HG03442 (cell line): ENCODE data around the gene TTC9B.

Experiments
- ATAC-seq: cut with Tn5 transposase; IDR thresholded peaks from one replicate; pipeline ENCODE4 v1.9.1; 2021; ENCODE audit warnings: mild to moderate bottlenecking, moderate library complexity; ENCODE audit not compliant: unreplicated experiment

TTC9B gene

GRCh38 chr19:40249201-40249600 is 31.0 kb upstream of the TTC9B start:
- ATAC-seq = no peak

GRCh38 chr19:40247735-40248262 is 29.6 kb upstream of the TTC9B start:
- ATAC-seq = no peak

- no peak for ATAC-seq
Measured at GRCh38 chr19:40247178-40247577, 29.0 kb upstream of the TTC9B start.

DNA sequence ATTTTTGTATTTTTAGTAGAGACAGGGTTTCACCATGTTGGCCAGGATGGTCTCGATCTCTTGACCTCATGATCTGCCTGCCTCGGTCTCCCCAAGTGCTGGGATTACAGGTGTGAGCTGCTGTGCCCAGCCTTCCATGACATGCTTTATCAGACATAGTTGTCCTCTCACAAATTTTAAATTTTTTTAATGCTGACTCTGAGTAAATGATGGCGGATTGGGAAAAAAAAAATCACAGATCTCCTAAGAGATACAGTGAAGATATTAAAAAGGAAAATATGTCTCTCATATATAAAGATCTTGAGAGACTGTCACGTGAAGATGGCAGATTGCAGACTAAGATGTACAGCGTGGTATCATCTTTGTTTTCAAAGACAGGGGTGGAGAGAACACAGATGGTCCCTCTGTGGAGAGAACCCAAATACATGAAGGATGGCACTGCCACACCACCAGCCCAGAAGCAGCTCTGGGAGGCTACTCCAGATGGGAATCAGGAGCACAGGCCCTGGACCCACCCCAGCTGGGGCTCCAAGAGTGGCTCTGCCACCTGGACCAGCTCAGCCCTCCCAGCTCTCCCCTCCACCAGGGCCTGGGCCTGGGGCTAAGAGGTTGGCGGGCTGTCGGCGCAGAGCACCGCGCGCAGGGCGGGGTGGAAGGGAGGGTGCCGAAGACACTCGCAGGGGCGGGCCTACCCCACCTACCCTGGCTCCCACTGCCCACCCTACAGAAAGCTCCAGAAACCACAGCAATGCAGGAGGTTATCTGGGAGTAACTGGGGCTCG is 28.3 kb upstream of the TTC9B start:
- no peak for ATAC-seq

GRCh38 chr19:40245506-40246128 is 27.4 kb upstream of the TTC9B start:
- no peak for ATAC-seq

DNA sequence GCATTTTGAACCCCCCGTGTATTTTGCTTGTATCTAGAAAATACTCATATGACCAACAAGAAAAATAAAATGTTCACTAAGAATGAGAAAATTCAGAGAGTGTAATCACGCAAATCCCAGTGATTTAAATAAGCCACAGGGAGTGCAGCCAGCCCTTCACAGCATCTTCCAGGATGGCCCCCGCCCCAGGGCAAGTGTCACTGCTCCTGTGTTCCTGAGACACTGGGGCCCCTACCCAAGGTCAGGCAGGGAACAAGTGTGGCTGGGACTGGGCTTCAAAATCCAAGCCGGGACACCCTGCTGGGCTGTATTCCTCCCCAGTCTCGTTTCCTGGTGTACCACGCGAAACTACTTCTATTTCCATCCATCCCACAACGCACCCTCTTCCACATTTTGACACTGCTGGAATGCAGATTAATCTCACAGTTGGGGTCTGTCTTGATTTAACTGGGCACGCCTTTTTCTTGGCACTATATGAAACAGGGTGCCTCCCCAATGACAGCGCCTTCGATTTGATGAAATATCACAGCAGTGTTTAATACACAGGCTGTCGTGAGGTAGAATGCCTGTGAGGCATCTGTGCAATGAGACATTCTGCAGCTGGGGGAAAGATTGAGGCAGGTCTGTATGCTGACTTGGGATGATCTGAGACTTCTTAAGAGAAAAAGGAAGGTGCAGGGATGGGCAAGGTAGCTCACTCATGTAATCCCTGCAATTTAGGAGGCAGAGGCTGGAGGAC is 26.6 kb upstream of the TTC9B start:
- ATAC-seq = no peak

GRCh38 chr19:40243181-40243580 is 25.0 kb upstream of the TTC9B start:
- no peak for ATAC-seq

- no peak for ATAC-seq
Measured at GRCh38 chr19:40242480-40242879, 24.3 kb upstream of the TTC9B start.

DNA sequence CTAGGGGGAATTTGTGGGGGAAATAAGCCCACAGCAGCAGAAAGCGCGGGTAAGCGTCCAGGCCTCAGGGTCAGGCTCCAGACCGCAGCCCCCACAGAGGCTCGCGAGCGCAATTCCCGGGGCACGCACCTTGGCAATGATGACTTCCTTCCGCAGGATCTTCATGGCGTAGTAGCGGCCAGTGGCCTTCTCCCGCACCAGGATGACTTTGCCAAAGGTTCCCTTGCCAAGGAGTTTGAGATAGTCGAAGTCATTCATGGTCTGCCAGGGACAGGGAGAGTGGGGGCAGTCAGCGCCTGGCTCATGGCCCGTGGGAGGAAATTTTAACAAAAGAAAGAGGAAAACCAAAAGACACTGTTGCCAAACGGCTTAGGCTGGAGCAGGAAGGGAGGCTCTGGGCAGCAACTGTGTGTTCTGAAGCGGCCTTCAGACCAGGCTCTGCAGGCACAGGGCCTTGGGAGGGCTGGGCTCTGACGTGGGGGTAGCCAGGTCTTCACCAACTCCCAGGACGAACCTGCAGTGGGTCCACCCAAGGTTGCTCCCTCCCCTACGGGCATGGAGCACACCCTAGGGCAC is 23.7 kb upstream of the TTC9B start:
- ATAC-seq = no peak

DNA sequence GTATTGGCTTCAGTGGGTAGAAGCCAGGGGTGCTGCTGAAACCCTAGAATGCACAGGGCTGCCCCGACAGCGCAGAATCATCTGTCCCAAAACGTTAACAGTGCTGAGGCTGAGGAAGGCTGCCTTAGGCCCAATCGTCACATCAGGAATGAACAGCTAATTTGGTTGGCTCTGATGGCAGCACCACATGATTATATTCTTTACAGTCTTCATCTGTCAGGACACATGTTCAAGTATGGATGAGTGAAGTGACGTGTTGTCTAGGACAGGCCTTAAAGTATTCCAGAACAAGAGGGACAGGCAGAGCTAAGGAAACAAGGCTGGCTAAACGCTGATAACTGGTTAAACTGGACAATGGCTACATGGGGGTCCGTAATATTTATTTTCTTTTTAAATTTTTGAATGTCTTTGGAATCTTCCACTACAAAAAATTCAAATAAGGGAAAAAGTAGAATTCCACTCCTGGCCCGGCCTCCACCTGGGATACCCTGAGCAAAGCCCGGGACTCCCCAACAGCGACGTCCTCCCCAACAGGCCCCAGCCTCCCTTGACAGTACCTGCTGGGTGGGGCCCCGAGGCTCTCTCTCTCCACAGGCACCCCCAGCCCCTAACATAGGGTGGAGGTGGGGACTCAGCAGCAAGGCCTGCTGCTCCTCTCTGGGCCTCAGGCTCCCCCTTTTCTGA is 23.1 kb upstream of the TTC9B start:
- no peak for ATAC-seq

DNA sequence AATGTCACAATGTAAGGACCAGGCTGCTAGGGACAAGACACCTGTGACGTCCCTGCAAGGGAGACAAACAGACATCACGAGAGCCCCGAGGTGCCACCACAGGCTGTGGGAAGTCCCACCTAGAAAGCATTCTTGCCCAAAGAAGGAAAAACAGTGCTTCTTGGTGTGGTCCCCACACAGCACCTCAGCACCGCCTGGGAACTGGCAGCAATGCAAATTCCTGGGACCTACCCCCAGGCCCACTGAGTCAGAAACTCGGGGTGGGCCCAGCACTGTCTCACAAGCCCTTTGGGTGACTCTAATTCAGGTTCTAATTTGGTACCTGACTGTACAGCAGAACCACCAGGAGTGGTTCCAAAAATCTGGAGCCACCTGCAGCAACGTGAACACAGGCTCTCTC is 22.1 kb upstream of the TTC9B start:
- ATAC-seq = no peak

DNA sequence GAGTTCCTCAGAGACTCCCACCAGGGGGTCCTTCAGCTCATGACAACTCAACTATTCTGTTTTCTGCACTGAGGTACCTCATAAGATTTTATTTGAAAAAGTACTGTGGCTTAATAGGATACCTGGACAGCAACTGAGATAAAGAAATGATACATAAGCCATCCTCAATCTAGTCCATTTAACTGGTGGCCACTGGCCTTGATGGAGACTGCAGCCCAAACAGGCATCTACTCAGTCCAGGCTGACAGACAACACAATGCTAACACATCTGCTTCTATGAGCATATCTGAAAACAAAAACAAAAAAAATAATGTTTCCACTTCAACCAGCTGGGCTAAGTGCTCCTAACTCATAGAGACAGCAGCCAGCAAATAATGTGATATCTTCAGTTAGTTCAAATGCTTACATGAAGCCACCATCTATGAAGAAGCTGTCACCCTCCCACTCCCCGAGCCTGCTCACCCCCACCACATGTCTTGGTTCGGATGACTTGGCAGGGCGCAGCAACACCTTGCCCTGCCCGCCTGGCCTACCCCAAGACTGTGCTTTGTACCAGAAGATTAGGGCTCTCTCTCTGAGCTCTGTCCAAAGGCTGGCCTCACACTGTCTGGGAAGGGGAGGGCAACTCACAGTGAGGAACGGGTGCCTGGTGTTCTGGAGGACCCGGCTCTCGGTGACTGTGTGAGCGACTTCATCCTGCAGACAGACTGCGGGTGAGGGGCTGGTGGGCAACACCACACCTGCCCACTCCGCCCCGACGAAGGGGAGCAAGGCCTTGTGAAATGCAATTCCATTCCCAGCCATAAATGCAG is 21.4 kb upstream of the TTC9B start:
- ATAC-seq = no peak

- ATAC-seq = no peak
Measured at GRCh38 chr19:40238775-40239174, 20.6 kb upstream of the TTC9B start.

GRCh38 chr19:40237791-40238190 is 19.6 kb upstream of the TTC9B start:
- no peak for ATAC-seq

DNA sequence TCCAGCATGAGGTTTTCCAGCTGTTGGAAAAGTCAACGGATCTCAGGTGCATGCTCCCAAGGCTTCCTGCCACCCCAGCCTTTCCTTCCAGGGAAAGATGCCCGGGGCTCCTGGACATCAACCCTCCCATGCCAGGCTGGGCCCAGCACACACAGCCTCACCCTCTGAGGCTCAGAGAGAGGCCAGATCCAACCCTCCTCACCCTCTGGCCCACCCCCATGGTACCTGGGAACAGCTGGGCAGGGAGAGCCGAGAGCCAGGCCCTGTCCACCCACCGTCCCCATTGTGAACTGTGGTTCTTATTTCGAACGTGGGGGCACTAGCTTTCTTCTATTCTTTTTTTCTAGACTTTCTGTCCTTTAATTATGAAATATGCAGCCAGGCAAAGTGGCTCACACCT is 18.2 kb upstream of the TTC9B start:
- ATAC-seq = no peak

GRCh38 chr19:40236026-40236355 is 17.8 kb upstream of the TTC9B start:
- ATAC-seq = no peak

GRCh38 chr19:40235238-40236025 is 17.2 kb upstream of the TTC9B start:
- no peak for ATAC-seq

GRCh38 chr19:40234429-40235237 is 16.4 kb upstream of the TTC9B start:
- no peak for ATAC-seq
